IMR-90 (cell line): ENCODE data around the gene GABRR3.

ENCODE experiments used
- CEBPB ChIP-seq: IDR thresholded peaks from 2 replicates; pipeline ENCODE4 v1.6.1; 2012; ENCODE audit warnings: low read depth, low read length, improper control_type of control experiment
- CHD1 ChIP-seq: IDR thresholded peaks from 2 replicates; pipeline ENCODE4 v1.6.1; 2012; ENCODE audit warnings: low read depth, low read length, improper control_type of control experiment
- MAFK ChIP-seq: IDR thresholded peaks from 2 replicates; pipeline ENCODE4 v1.6.1; 2012; ENCODE audit warnings: low read depth, low read length, improper control_type of control experiment
- MXI1 ChIP-seq: IDR thresholded peaks from 2 replicates; pipeline ENCODE4 v1.6.1; 2012; ENCODE audit warnings: low read depth, mild to moderate bottlenecking, low read length, moderate library complexity, borderline replicate concordance
- NFE2L2 ChIP-seq: fragments of 150-350 bp; IDR thresholded peaks from 2 replicates; pipeline ENCODE4 v1.6.1; 2016; ENCODE audit warnings: low read depth, mild to moderate bottlenecking, low read length
- POLR2A ChIP-seq: IDR thresholded peaks from 2 replicates; pipeline ENCODE4 v1.6.1; 2012; ENCODE audit warnings: mild to moderate bottlenecking, low read depth, low read length
- RAD21 ChIP-seq: IDR thresholded peaks from 2 replicates; pipeline ENCODE4 v1.6.1; 2012; ENCODE audit warnings: low read length, improper control_type of control experiment
- RFX5 ChIP-seq: IDR thresholded peaks from 2 replicates; pipeline ENCODE4 v1.8.0; 2012; ENCODE audit warnings: low read depth, mild to moderate bottlenecking, low read length, moderate library complexity
- SMC3 ChIP-seq: fragments of 150-350 bp; IDR thresholded peaks from 2 replicates; pipeline ENCODE4 v1.6.1; 2016; ENCODE audit warnings: low read depth, mild to moderate bottlenecking, antibody characterized with exemption, low read length, moderate library complexity
- TF ChIP-seq, protein P1 (sequence below): conservative IDR thresholded peaks from 2 replicates; pipeline ENCODE4 v1.5.1; 2012; ENCODE audit warnings: mild to moderate bottlenecking, low read depth, low read length, improper control_type of control experiment
- TF ChIP-seq, protein P2 (sequence below): fragments of 150-350 bp; IDR thresholded peaks from 2 replicates; pipeline ENCODE4 v1.6.1; 2017; ENCODE audit warnings: mild to moderate bottlenecking, antibody characterized with exemption, low read length, low read depth

DNA sequence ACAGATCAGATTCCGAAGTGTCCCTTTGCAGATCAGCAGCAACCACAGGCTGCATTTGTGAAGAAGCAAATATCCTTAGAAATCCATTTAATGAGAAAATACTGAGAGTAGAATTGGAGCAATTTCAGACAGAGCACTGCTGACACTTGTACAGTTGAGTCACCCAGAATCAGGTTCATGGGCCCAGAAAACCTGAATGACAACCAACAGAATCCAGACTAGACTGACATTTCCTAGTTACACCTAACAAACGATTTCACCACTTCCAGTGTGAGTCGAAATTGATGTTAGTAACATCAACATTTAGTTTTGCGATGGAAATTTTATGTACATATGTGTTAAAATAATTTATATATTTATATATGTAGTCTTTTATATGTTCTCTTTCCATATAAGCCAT lies 16.8 kb downstream of the GABRR3 start:
- TF ChIP-seq, protein P1, sequence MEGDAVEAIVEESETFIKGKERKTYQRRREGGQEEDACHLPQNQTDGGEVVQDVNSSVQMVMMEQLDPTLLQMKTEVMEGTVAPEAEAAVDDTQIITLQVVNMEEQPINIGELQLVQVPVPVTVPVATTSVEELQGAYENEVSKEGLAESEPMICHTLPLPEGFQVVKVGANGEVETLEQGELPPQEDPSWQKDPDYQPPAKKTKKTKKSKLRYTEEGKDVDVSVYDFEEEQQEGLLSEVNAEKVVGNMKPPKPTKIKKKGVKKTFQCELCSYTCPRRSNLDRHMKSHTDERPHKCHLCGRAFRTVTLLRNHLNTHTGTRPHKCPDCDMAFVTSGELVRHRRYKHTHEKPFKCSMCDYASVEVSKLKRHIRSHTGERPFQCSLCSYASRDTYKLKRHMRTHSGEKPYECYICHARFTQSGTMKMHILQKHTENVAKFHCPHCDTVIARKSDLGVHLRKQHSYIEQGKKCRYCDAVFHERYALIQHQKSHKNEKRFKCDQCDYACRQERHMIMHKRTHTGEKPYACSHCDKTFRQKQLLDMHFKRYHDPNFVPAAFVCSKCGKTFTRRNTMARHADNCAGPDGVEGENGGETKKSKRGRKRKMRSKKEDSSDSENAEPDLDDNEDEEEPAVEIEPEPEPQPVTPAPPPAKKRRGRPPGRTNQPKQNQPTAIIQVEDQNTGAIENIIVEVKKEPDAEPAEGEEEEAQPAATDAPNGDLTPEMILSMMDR: no peak
- TF ChIP-seq RFX5: no peak
- no peak for TF ChIP-seq MXI1
- TF ChIP-seq RAD21: no peak
- TF ChIP-seq POLR2A: no peak
- no peak for TF ChIP-seq SMC3
- no peak for TF ChIP-seq CHD1
- no peak for TF ChIP-seq CEBPB
- TF ChIP-seq, protein P2, sequence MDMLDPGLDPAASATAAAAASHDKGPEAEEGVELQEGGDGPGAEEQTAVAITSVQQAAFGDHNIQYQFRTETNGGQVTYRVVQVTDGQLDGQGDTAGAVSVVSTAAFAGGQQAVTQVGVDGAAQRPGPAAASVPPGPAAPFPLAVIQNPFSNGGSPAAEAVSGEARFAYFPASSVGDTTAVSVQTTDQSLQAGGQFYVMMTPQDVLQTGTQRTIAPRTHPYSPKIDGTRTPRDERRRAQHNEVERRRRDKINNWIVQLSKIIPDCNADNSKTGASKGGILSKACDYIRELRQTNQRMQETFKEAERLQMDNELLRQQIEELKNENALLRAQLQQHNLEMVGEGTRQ: no peak
- no peak for TF ChIP-seq MAFK
- TF ChIP-seq NFE2L2: no peak
